ENCODE data around the gene CMSS1. TPM values are rescaled to one million over a fixed set of nuclear protein-coding genes. Genes with fewer than 3 reads are reported as not detected.

Gene CMSS1
- total RNA-seq, 1 experiment from 2014 or later: 117 TPM

GRCh38 chr3:100097919-100098783 lies 280.5 kb downstream of the CMSS1 start:
- DNase-seq (ENCODE audit: unreplicated experiment): no peak
- no peak overlapping the region for H3K4me3 Mint-ChIP-seq (ENCODE audit: unreplicated experiment)
- H3K36me3 Mint-ChIP-seq (ENCODE audit: insufficient read depth, unreplicated experiment): peaks cover 10% of the 10 kb centered on the region
- no peak for TF ChIP-seq CTCF (IDR thresholded peaks at IDR 0.05; ENCODE audit: unreplicated experiment)
- no TSS peak for BruUV-seq (replicated peaks)
- H3K4me1 Mint-ChIP-seq (ENCODE audit: insufficient read depth, unreplicated experiment): peaks cover 5% of the 10 kb centered on the region
- no peak overlapping the region for H3K27ac Mint-ChIP-seq (ENCODE audit: low read depth, unreplicated experiment)
- peaks cover 7% of the 10 kb centered on the region for H3K9me3 Mint-ChIP-seq (ENCODE audit: unreplicated experiment)
- ChIA-PET CTCF (interaction anchor here (1.3 to 1.5 kb wide), 2 partner anchors 8 to 13 kb away, joined by 3 to 4 read pairs; no protein-coding TSS in a partner anchor), POLR2A (no interaction called here)
- H3K27me3 Mint-ChIP-seq (ENCODE audit: insufficient read depth, unreplicated experiment): no peaks in the 10 kb centered on the region
- intact Hi-C loops (cut with micrococcal nuclease): no loop called here

GRCh38 chr3:100098784-100099070 lies 281.1 kb downstream of the CMSS1 start:
- intact Hi-C loops (cut with micrococcal nuclease): no loop called here
- H3K27me3 Mint-ChIP-seq (ENCODE audit: insufficient read depth, unreplicated experiment): no peaks in the 10 kb centered on the region
- BruUV-seq (replicated peaks): no TSS peak
- CTCF ChIA-PET: interaction anchor here (1.5 kb wide), 1 partner anchor 8 kb away, joined by 4 read pairs; no protein-coding TSS in a partner anchor
- H3K36me3 Mint-ChIP-seq (ENCODE audit: insufficient read depth, unreplicated experiment): peaks cover 10% of the 10 kb centered on the region
- no peak overlapping the region for H3K27ac Mint-ChIP-seq (ENCODE audit: low read depth, unreplicated experiment)
- TF ChIP-seq CTCF (IDR thresholded peaks at IDR 0.05; ENCODE audit: unreplicated experiment): no peak
- POLR2A ChIA-PET: no interaction called here
- DNase-seq (ENCODE audit: unreplicated experiment): no peak
- no peak overlapping the region for H3K4me3 Mint-ChIP-seq (ENCODE audit: unreplicated experiment)
- H3K4me1 Mint-ChIP-seq (ENCODE audit: insufficient read depth, unreplicated experiment): peaks cover 3% of the 10 kb centered on the region
- peaks cover 7% of the 10 kb centered on the region for H3K9me3 Mint-ChIP-seq (ENCODE audit: unreplicated experiment)

- CTCF ChIA-PET: no interaction called here
- POLR2A ChIA-PET: no interaction called here
- Mint-ChIP-seq H3K36me3 (ENCODE audit: insufficient read depth, unreplicated experiment) (peaks cover 10% of the 10 kb centered on the region), H3K4me3 (ENCODE audit: unreplicated experiment) (no peak overlapping the region), H3K27me3 (ENCODE audit: insufficient read depth, unreplicated experiment) (no peaks in the 10 kb centered on the region), H3K9me3 (ENCODE audit: unreplicated experiment) (peaks cover 7% of the 10 kb centered on the region), H3K4me1 (ENCODE audit: insufficient read depth, unreplicated experiment) (peaks cover 1% of the 10 kb centered on the region), H3K27ac (ENCODE audit: low read depth, unreplicated experiment) (no peak overlapping the region)
- TF ChIP-seq CTCF (IDR thresholded peaks at IDR 0.05; ENCODE audit: unreplicated experiment): no peak
- intact Hi-C loops (cut with micrococcal nuclease): no loop called here
- no peak for DNase-seq (ENCODE audit: unreplicated experiment)
- BruUV-seq (replicated peaks): no TSS peak
Measured at GRCh38 chr3:100099621-100100020, 282.0 kb downstream of the CMSS1 start.

- no peak overlapping the region for H3K4me3 Mint-ChIP-seq (ENCODE audit: unreplicated experiment)
- ChIA-PET POLR2A (no interaction called here), CTCF (interaction anchor here (0.8 kb wide), 1 partner anchor 31 kb away, joined by 3 read pairs; no protein-coding TSS in a partner anchor)
- H3K9me3 Mint-ChIP-seq (ENCODE audit: unreplicated experiment): peaks cover 7% of the 10 kb centered on the region
- no peaks in the 10 kb centered on the region for H3K27me3 Mint-ChIP-seq (ENCODE audit: insufficient read depth, unreplicated experiment)
- peaks cover 9% of the 10 kb centered on the region for H3K36me3 Mint-ChIP-seq (ENCODE audit: insufficient read depth, unreplicated experiment)
- no peak overlapping the region for H3K27ac Mint-ChIP-seq (ENCODE audit: low read depth, unreplicated experiment)
- H3K4me1 Mint-ChIP-seq (ENCODE audit: insufficient read depth, unreplicated experiment): peaks cover 9% of the 10 kb centered on the region
- no peak for TF ChIP-seq CTCF (IDR thresholded peaks at IDR 0.05; ENCODE audit: unreplicated experiment)
- DNase-seq (ENCODE audit: unreplicated experiment): no peak
- intact Hi-C loops (cut with micrococcal nuclease): no loop called here
- no TSS peak for BruUV-seq (replicated peaks)
Measured at GRCh38 chr3:100100425-100100824, 282.8 kb downstream of the CMSS1 start.

Data from MCF 10A (cell line).